GM12865 (cell line): ENCODE results near the gene DPYD.

ENCODE experiments used
- DNase-seq: peaks from one replicate; pipeline ENCODE4 v3.0.0; 2010; ENCODE audit warnings: low read depth
- H3K4me3 ChIP-seq: 2 replicates; pipeline ENCODE4 v1.5.1; 2011; ENCODE audit warnings: mild to moderate bottlenecking, low read depth, low read length, control low read depth
- TF ChIP-seq, protein P1 (sequence below): IDR thresholded peaks from 2 replicates; pipeline ENCODE4 v1.5.1; 2011; ENCODE audit warnings: low read length, control low read depth, low read depth, inconsistent platforms; ENCODE audit not compliant: insufficient read depth; ENCODE audit errors: missing control alignments

The DPYD gene

DNA sequence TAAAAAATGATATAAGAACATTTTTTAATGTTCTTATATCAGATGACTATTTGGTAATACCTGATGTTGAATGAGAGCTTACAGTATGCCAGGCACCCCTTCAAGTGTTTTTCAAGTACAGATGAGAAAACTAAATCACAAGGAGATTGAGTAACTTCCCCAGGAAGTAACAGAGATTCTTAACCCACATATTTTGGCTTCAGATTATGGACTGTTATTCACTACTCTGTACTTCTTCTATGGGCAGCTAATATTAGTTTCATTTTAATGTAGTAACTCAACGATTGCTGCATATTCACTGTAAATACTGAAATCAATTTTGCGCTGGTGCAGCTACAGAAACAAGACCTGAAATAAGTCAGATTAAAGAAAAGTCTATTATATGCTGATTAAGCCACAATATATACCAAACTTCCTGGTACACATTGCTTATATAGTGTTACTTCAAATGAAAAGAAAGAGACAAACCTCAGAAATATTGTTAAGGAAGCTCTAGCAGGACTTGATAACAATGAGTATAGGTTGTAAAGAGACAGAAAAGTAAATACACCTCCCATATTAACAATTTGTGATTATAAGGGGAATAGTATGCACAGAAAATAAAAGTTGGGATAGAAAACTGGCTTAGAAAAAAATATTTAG, 19.7 kb downstream of the DPYD start:
- TF ChIP-seq, protein P1, sequence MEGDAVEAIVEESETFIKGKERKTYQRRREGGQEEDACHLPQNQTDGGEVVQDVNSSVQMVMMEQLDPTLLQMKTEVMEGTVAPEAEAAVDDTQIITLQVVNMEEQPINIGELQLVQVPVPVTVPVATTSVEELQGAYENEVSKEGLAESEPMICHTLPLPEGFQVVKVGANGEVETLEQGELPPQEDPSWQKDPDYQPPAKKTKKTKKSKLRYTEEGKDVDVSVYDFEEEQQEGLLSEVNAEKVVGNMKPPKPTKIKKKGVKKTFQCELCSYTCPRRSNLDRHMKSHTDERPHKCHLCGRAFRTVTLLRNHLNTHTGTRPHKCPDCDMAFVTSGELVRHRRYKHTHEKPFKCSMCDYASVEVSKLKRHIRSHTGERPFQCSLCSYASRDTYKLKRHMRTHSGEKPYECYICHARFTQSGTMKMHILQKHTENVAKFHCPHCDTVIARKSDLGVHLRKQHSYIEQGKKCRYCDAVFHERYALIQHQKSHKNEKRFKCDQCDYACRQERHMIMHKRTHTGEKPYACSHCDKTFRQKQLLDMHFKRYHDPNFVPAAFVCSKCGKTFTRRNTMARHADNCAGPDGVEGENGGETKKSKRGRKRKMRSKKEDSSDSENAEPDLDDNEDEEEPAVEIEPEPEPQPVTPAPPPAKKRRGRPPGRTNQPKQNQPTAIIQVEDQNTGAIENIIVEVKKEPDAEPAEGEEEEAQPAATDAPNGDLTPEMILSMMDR: no peak
- DNase-seq: no peak
- no peak overlapping the region for H3K4me3 ChIP-seq

DNA sequence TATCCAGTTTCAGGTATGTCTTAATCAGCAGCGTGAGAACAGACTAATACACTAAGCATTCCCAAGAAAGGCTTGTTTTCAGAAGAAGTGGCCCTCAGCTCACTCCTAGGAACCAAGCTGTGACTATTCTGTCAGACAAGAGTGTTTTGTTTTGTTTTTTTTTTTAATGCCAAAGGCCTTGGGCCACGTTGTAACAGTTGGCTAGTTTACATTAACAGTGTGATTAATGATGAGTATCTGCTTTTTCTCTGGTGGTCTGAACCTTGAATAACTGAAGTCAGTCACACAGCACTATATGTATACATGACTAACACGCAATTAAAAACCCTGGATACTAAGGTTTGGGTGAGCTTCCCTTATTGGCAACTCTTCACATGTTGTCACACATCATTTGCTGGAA, 21.9 kb downstream of the DPYD start:
- TF ChIP-seq, protein P1: no peak
- H3K4me3 ChIP-seq: no peak overlapping the region
- DNase-seq: no peak

DNA sequence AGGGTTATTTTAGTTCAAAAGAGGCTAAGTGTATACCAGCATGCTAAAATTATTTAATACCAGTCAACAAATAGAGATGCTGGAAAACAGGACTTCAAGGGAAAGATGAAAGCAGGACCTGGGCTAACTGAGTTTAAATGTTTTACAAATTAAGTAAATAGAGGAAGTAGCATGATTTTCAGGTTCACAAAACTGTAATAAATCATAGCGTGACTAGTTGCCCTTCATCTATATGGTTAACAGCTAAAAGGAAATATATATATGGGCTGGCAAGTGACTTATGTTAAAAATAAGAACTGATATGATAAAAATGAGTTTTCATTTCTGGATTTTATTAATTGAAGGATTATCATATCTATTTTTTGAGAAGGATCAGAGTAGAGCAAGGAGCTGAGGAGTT, 25.6 kb downstream of the DPYD start:
- no peak for DNase-seq
- TF ChIP-seq, protein P1: no peak
- no peak overlapping the region for H3K4me3 ChIP-seq

DNA sequence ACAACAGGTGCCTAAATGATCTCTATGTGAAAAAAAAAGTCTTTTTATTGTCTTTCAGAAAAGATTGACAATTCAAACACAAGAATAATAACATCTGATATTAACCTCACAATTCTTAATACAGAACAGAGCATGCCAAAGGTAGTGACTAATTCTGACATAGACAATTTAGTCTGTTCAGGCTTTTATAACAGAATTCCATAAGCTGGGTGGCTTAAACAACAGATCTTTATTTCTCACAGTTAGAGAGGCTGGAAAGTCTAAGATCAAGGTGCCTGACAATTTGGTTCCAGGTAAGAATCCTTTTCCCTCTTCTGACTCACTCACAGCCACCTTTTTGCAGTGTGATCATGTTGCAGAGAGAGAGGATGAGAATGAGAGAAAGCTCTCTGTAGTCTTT, 27.0 kb downstream of the DPYD start:
- DNase-seq: no peak
- no peak overlapping the region for H3K4me3 ChIP-seq
- TF ChIP-seq, protein P1: no peak

DNA sequence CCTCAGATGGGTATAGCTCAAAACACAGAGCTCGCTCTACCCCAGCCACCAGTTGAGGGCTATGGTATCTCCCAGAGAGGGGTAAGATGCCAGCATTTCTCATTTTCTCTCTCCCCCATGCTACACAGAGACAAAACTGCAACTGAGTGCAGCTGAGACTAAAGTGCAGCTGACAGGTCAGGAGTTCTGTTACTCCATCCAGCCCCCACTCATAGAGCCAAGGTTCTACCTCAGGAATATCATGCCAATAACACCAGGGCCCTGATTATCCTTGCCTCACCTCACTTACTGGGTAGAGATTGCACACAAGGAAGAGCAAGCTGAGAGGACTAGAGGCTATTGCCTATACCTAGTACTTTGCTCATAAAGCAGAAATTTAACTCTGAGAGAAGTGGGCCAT, 34.6 kb downstream of the DPYD start:
- H3K4me3 ChIP-seq: no peak overlapping the region
- no peak for DNase-seq
- TF ChIP-seq, protein P1: no peak

DNA sequence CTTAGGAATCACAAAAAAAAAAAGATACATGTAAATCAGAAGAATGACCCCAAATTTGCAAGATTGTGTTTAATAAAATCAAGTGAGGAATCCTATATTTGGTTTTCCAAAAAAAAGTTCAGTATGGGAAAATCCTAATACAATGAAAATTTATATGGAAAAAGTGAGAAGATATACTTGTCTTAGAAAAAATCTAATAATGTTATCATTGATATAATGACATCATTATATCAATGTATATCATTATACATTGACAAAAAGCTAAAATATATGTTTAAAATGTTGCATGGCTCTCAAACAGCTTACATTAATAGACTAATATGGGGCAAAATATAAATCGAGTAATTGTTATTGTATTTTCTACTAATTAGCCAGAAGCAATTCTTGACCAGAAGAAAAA, 37.0 kb downstream of the DPYD start:
- TF ChIP-seq, protein P1: no peak
- DNase-seq: no peak
- no peak overlapping the region for H3K4me3 ChIP-seq

DNA sequence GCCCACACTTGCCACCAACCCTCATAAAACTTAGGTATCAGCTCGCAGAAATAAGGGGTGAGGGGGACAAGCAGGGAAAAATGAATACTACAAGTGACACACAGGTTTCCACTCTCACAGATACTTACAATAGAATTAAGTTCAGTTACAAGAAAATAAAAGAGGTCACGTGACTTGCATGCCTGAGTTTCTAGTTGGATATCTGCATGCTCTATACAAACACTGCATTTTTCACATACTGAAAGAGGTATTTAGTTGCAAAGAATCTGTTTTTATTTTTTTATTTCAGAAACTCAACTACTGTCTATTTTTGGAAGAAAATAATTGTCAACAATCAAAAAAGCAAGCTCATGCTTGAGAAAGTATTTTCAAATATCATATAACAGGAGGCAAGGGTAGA, 43.5 kb downstream of the DPYD start:
- TF ChIP-seq, protein P1: no peak

More for the DNA sequence above, 43.5 kb downstream of the DPYD start:
- H3K4me3 ChIP-seq: no peak overlapping the region
- no peak for DNase-seq
